Glutamatergic neuron (in vitro differentiated cells): ENCODE results near the gene AHSG. TPM values are rescaled to one million over a fixed set of nuclear protein-coding genes. Genes with fewer than 3 reads are reported as not detected.
"Not testable (repeated sequence)": the region's sequence is repeated elsewhere in the genome, so short reads cannot be mapped to it uniquely, and the experiment has no call there.

ENCODE experiments used
- DNase-seq: peaks from one replicate; pipeline ENCODE4 v3.0.0; 2022
- H3K27ac Mint-ChIP-seq: one replicate; pipeline ENCODE4 v1.8.0; 2020; ENCODE audit warnings: mild to moderate bottlenecking, mixed read lengths, inconsistent platforms; ENCODE audit not compliant: unreplicated experiment
- H3K27me3 Mint-ChIP-seq: one replicate; pipeline ENCODE4 v1.8.0; 2020; ENCODE audit warnings: mild to moderate bottlenecking, moderate library complexity, mixed read lengths, inconsistent platforms; ENCODE audit not compliant: unreplicated experiment
- H3K36me3 Mint-ChIP-seq: one replicate; pipeline ENCODE4 v1.8.0; 2020; ENCODE audit warnings: mild to moderate bottlenecking, mixed read lengths, inconsistent platforms; ENCODE audit not compliant: unreplicated experiment
- H3K4me1 Mint-ChIP-seq: one replicate; pipeline ENCODE4 v1.8.0; 2020; ENCODE audit warnings: mild to moderate bottlenecking, low read depth, mixed read lengths, inconsistent platforms; ENCODE audit not compliant: unreplicated experiment
- H3K4me3 Mint-ChIP-seq: one replicate; pipeline ENCODE4 v1.8.0; 2020; ENCODE audit warnings: mild to moderate bottlenecking, mixed read lengths, inconsistent platforms; ENCODE audit not compliant: unreplicated experiment
- H3K9me3 Mint-ChIP-seq: one replicate; pipeline ENCODE4 v1.8.0; 2020; ENCODE audit warnings: mild to moderate bottlenecking, moderate library complexity, mixed read lengths, inconsistent platforms; ENCODE audit not compliant: unreplicated experiment
- CTCF ChIP-seq: fragments of 200-600 bp; sonication (generic); IDR thresholded peaks from one replicate; pipeline ENCODE4 v1.5.0; 2021; ENCODE audit not compliant: partially characterized antibody, unreplicated experiment
- total RNA-seq: library from RNA; stranded (reverse); fragmentation: NEBNext Ultra II Directional; extraction: Animal tissue kit (Norgen Biotek cat#: 25700); gene quantifications from one replicate; pipeline ENCODE4 v1.2.1, GENCODE V29; 2021; ENCODE audit not compliant: unreplicated experiment

AHSG gene
- total RNA-seq, 1 donor from 2014 or later, result not detected

- TF ChIP-seq CTCF, result no peak
- no peak for DNase-seq
- Mint-ChIP-seq H3K27me3 (no peaks in the 10 kb centered on the region), H3K4me3 (no peak overlapping the region), H3K4me1 (no peaks in the 10 kb centered on the region), H3K36me3 (peaks cover 9% of the 10 kb centered on the region), H3K9me3 (no peaks in the 10 kb centered on the region), H3K27ac (no peak overlapping the region)
These were observed 32.1 kb upstream of the AHSG start for GRCh38 chr3:186580785-186581184.

GRCh38 chr3:186582541-186582940 is 30.3 kb upstream of the AHSG start:
- Mint-ChIP-seq H3K36me3 (peaks cover 9% of the 10 kb centered on the region), H3K27ac (no peak overlapping the region), H3K27me3 (no peaks in the 10 kb centered on the region), H3K4me3 (no peak overlapping the region), H3K9me3 (no peaks in the 10 kb centered on the region), H3K4me1 (no peaks in the 10 kb centered on the region)
- no peak for TF ChIP-seq CTCF
- no peak for DNase-seq

DNA sequence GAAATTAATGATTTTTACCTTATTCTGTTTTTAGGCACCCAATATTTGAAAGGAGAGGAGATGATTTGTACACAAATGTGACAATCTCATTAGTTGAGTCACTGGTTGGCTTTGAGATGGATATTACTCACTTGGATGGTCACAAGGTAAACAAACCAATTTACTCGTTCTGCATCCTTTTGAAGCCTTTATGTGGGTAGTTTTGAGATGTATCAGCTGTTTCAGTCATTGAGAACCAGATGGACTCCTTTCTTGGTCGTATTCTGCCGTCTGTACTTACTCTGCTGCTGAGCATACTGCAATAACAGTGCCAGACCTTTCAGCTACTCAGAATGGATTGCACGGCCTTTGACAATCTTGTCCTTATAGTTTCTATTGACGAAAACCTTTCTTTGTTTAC is 29.0 kb upstream of the AHSG start:
- H3K4me1 Mint-ChIP-seq, result no peaks in the 10 kb centered on the region
- H3K27ac Mint-ChIP-seq, result no peak overlapping the region
- H3K4me3 Mint-ChIP-seq, result no peak overlapping the region
- no peak for TF ChIP-seq CTCF
- no peaks in the 10 kb centered on the region for H3K27me3 Mint-ChIP-seq
- no peaks in the 10 kb centered on the region for H3K9me3 Mint-ChIP-seq
- H3K36me3 Mint-ChIP-seq, result peaks cover 9% of the 10 kb centered on the region
- no peak for DNase-seq

DNA sequence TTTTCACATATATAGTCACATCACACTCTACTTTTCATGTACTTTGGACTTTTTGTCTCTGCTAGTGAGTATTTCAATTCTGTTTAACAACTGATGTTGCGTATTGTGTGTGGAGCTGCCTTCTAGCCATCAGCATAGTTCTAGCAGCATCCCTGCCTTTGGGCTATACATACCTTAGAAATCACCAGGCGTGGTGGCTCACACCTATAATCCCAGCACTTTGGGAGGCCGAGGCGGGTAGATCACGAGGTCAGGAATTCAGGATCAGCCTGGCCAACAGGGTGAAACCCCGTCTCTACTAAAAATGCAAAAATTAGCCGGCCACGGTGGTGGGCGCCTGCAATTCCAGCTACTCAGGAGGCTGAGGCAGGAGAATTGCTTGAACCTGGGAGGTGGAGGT is 26.6 kb upstream of the AHSG start:
- not testable (repeated sequence) for H3K36me3 Mint-ChIP-seq, H3K4me1 Mint-ChIP-seq

DNA sequence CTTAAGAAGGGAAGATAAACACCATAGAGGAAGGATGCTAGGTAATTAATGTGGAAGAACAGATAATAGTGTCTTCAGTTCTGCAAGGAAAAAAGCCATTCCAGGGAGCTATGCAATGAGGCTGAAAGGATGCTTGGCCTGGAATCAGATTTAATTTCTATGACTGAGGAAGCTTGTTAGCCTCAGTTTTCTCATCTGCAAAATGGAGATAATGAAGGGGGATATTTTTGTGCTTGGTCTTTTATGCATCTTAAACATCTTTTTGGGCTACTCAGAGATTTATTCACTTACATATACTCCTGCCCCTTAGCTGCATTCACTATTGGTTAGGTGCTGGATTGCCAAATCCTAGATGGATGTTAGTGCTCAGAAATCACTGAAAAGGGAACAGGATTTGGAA is 25.7 kb upstream of the AHSG start:
- Mint-ChIP-seq H3K9me3 (no peaks in the 10 kb centered on the region), H3K27me3 (no peaks in the 10 kb centered on the region), H3K4me1 (no peaks in the 10 kb centered on the region), H3K27ac (no peak overlapping the region), H3K4me3 (no peak overlapping the region), H3K36me3 (peaks cover 9% of the 10 kb centered on the region)
- DNase-seq, result no peak
- TF ChIP-seq CTCF, result no peak

More for the DNA sequence above, 26.6 kb upstream of the AHSG start:
- H3K9me3 Mint-ChIP-seq, H3K27me3 Mint-ChIP-seq, H3K4me3 Mint-ChIP-seq, H3K27ac Mint-ChIP-seq, DNase-seq: not testable (repeated sequence)

GRCh38 chr3:186588632-186589031 is 24.2 kb upstream of the AHSG start:
- no peaks in the 10 kb centered on the region for H3K27me3 Mint-ChIP-seq
- H3K4me3 Mint-ChIP-seq, result no peak overlapping the region
- peaks cover 9% of the 10 kb centered on the region for H3K36me3 Mint-ChIP-seq
- no peaks in the 10 kb centered on the region for H3K4me1 Mint-ChIP-seq
- no peak overlapping the region for H3K27ac Mint-ChIP-seq
- no peak for TF ChIP-seq CTCF
- no peaks in the 10 kb centered on the region for H3K9me3 Mint-ChIP-seq
- DNase-seq, result no peak
